Mucosa of descending colon (tissue), 3 donors: ENCODE measurements around the gene MC1R. TPM values are rescaled to one million over a fixed set of nuclear protein-coding genes. Genes with fewer than 3 reads are reported as not detected.
"Not testable (repeated sequence)": the region's sequence is repeated elsewhere in the genome, so short reads cannot be mapped to it uniquely, and the experiment has no call there.

Experiments
- ATAC-seq: fragments of 200-7000 bp; cut with Tn5 transposase; one replicate; pipeline ENCODE4 v1.9.1; 2020; ENCODE audit warnings: mild to moderate bottlenecking, moderate library complexity
- DNase-seq, 3 donors: peaks; one replicate each; pipeline ENCODE4 v3.0.0-alpha.2; 2020
- H3K36me3 ChIP-seq: fragments of 200-600 bp; one replicate; pipeline ENCODE4 v1.8.0; 2021; ENCODE audit warnings: low read depth, mild to moderate bottlenecking
- H3K4me1 ChIP-seq: fragments of 200-600 bp; one replicate; pipeline ENCODE4 v1.8.0; 2021; ENCODE audit warnings: low read depth, mild to moderate bottlenecking
- H3K4me3 ChIP-seq: fragments of 200-600 bp; one replicate; pipeline ENCODE4 v1.8.0; 2021; ENCODE audit warnings: mild to moderate bottlenecking
- H3K9me3 ChIP-seq: fragments of 200-600 bp; one replicate; pipeline ENCODE4 v1.8.0; 2021; ENCODE audit warnings: mild to moderate bottlenecking
- CTCF ChIP-seq: fragments of 200-600 bp; IDR thresholded peaks from one replicate; pipeline ENCODE4 v1.8.0; 2022; ENCODE audit warnings: antibody characterized with exemption, mild to moderate bottlenecking
- intact Hi-C, 2 donors: fragments of 100-400 bp; cut with DNase I in 1 of 2; cut with micrococcal nuclease in 1 of 2; formaldehyde crosslinking; loops; one replicate each; pipeline versions ENCODE4 v1.11.0 to v1.11.1; 2022; cut with DNase I, micrococcal nuclease
- total RNA-seq, 3 donors: library from RNA; stranded (reverse); fragmentation: NEBNext Ultra II Directional in 2 of 3; extraction: Animal tissue kit (Norgen Biotek cat#: 25700) in 2 of 3; gene quantifications; one replicate each; pipeline versions ENCODE4 v1.2.1 to v1.2.4, GENCODE V29; 2021 to 2023
- donor health status: DM: no; HTN: no; CAD: no; lungs with moderate emphysema.
- donor health status: DM: no; HTN: no; CAD: no.
- donor health status: DM: no; HTN: yes; CAD: no.

Gene MC1R
- total RNA-seq, 3 donors from 2014 or later = 4.1 to 4.8 (median 4.3) TPM

- Histone ChIP-seq H3K9me3 (no peaks in the 10 kb centered on the region), H3K4me3 (no peak overlapping the region), H3K36me3 (no peaks in the 10 kb centered on the region), H3K4me1 (peaks cover 27% of the 10 kb centered on the region)
- no peak for ATAC-seq
- intact Hi-C loops = no loop called here
- TF ChIP-seq CTCF = no peak
- no peak for DNase-seq
These were observed 6.3 kb downstream of the MC1R start for GRCh38 chr16:89924925-89925307.

- TF ChIP-seq CTCF = no peak
- Histone ChIP-seq H3K4me1 (peaks cover 27% of the 10 kb centered on the region), H3K9me3 (no peaks in the 10 kb centered on the region), H3K36me3 (no peaks in the 10 kb centered on the region), H3K4me3 (no peak overlapping the region)
- DNase-seq = no peak
- intact Hi-C loops = no loop called here
- ATAC-seq = no peak
These were observed 7.0 kb downstream of the MC1R start for GRCh38 chr16:89925596-89926079.

- Histone ChIP-seq H3K4me1 (peaks cover 2% of the 10 kb centered on the region), H3K4me3 (no peak overlapping the region), H3K9me3 (no peaks in the 10 kb centered on the region), H3K36me3 (no peaks in the 10 kb centered on the region)
- intact Hi-C loops = no loop called here
- DNase-seq (no peak), ATAC-seq (no peak)
- no peak for TF ChIP-seq CTCF
These were observed 12.7 kb downstream of the MC1R start for GRCh38 chr16:89931305-89931896.

GRCh38 chr16:89931964-89932363, 13.3 kb downstream of the MC1R start:
- intact Hi-C loops = no loop called here
- H3K36me3 ChIP-seq = no peaks in the 10 kb centered on the region
- no peak overlapping the region for H3K4me3 ChIP-seq
- DNase-seq (no peak), ATAC-seq (no peak)
- no peaks in the 10 kb centered on the region for H3K9me3 ChIP-seq
- H3K4me1 ChIP-seq = no peaks in the 10 kb centered on the region
- TF ChIP-seq CTCF = no peak

- H3K4me3 ChIP-seq, H3K4me1 ChIP-seq, DNase-seq, H3K36me3 ChIP-seq, intact Hi-C loops, H3K9me3 ChIP-seq, ATAC-seq: not testable (repeated sequence)
These were observed 15.4 kb downstream of the MC1R start for GRCh38 chr16:89934019-89934418.

- Histone ChIP-seq H3K4me1 (no peaks in the 10 kb centered on the region), H3K9me3 (no peaks in the 10 kb centered on the region), H3K36me3 (no peaks in the 10 kb centered on the region), H3K4me3 (no peak overlapping the region)
- ATAC-seq (no peak), DNase-seq (no peak)
- no peak for TF ChIP-seq CTCF
- intact Hi-C loops = no loop called here
These were observed 16.2 kb downstream of the MC1R start for GRCh38 chr16:89934611-89935553.

- DNase-seq, H3K9me3 ChIP-seq, H3K4me3 ChIP-seq, H3K4me1 ChIP-seq, intact Hi-C loops, ATAC-seq, H3K36me3 ChIP-seq: not testable (repeated sequence)
These were observed 17.0 kb downstream of the MC1R start for GRCh38 chr16:89935620-89936019.
